NB4 (cell line): ENCODE measurements around the gene MEGF11.

Source experiments
- DNase-seq: peaks from one replicate; pipeline ENCODE4 v3.0.0; 2010; ENCODE audit warnings: low read depth
- H3K4me3 ChIP-seq: one replicate; pipeline ENCODE4 v1.5.1; 2011; ENCODE audit warnings: mild to moderate bottlenecking, low read depth, low read length, moderate library complexity
- CTCF ChIP-seq: IDR thresholded peaks from one replicate; pipeline ENCODE4 v1.5.1; 2012; ENCODE audit warnings: low read depth, low read length
- MYC ChIP-seq: IDR thresholded peaks from 2 replicates; pipeline ENCODE4 v1.6.1; 2011; ENCODE audit warnings: low read depth, low read length
- POLR2A ChIP-seq: IDR thresholded peaks from 2 replicates; pipeline ENCODE4 v1.6.1; 2011; ENCODE audit warnings: mild to moderate bottlenecking; ENCODE audit not compliant: insufficient read length; ENCODE audit errors: extremely low read depth
- TF ChIP-seq, protein P1 (sequence below): IDR thresholded peaks from 2 replicates; pipeline ENCODE4 v1.6.1; 2011; ENCODE audit warnings: low read depth, low read length

Gene MEGF11

DNA sequence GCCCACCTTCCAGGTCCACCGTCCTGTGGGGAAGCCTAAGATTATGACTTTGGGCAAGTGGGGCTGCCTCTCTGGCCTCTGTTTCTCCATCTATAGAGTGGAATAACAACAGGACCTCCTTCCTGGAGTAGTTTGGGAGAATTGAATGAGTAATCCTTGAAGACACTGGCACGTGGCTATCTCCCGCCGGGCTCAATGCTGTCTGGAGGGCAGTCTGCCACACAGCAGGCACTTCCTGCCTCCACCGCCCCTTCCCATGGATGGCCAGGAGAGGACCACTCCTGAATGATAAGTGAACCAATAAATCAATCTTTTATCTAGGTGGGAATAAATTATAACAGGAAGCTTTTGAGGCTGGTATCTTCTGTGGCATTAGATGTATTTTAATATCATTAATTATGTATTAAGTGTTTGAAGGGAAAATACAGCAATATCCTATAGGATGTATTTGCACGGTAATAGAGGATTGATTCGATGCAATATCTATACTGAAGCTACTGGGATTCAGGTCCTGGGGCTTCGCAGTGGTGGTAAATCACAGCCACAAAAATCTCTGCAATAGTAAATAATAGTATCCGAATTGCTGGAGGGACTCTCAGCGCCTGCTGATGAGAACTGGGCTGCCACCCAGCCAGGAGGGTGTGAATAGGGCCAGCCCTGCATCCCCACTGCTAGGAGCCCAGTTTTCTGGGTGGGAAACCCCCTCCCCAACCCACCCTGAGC, 15.9 kb downstream of the MEGF11 start:
- no peak for DNase-seq
- no peak for TF ChIP-seq CTCF
- no peak for TF ChIP-seq POLR2A
- no peak overlapping the region for H3K4me3 ChIP-seq

- no peak overlapping the region for H3K4me3 ChIP-seq
- DNase-seq: no peak
- TF ChIP-seq, protein P1, sequence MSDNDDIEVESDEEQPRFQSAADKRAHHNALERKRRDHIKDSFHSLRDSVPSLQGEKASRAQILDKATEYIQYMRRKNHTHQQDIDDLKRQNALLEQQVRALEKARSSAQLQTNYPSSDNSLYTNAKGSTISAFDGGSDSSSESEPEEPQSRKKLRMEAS: no peak
- TF ChIP-seq CTCF (no peak), POLR2A (no peak), MYC (no peak)
These were observed 16.7 kb downstream of the MEGF11 start for GRCh38 chr15:66236806-66237375.

- DNase-seq: no peak
- no peak overlapping the region for H3K4me3 ChIP-seq
- TF ChIP-seq MYC (no peak), CTCF (no peak)
These were observed 17.7 kb downstream of the MEGF11 start for GRCh38 chr15:66235866-66236265.

GRCh38 chr15:66234798-66235197, 18.8 kb downstream of the MEGF11 start:
- H3K4me3 ChIP-seq: no peak overlapping the region
- TF ChIP-seq POLR2A: no peak
- TF ChIP-seq, protein P1: no peak
- no peak for TF ChIP-seq MYC
- TF ChIP-seq CTCF: no peak
- DNase-seq: no peak

DNA sequence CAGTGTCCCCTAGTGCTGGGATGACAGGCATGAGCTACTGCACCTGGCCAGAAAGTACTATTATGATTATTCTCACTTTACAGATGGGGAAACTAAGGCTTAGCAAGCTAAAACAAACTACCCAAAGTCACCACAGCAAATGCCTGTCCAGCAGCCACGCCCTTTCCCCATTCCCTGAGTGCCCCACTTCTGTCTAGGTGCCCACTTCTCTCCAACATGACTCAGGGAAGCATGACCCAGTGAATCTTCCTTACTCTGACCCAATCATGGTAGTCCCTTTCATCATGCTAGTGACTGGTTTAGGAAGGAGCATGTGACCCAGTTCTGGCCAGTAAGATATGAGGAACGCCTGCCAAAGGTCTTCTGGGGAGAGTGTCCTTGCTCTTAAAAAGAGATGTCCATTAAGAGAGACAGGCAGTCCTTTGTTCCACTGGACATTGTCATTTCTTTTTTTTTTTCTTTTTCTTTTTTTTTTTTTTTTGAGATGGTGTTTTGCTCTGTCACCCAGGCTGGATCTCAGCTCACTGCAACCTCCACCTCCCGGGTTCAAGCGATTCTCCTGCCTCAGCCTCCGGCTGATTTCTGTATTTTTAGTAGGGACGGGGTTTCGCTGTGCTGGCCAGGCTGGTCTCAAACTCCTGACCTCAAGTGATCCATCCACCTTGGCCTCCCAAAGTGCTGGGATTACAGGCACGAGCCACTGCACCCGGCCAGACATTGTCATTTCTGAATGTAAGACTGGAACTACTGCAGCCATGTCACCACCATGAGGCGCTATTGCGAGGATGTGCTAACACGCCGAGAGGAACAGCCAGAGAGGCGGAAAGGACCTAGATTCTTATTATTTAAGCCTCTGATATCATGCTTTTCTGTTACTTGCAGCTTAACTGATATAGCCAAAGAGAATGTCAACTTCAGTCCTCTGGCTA, 19.8 kb downstream of the MEGF11 start:
- TF ChIP-seq MYC (no peak), POLR2A (no peak), CTCF (peak; percentile 41)
- TF ChIP-seq, protein P1: no peak
- DNase-seq: peak; percentile 31
- no peak overlapping the region for H3K4me3 ChIP-seq

DNA sequence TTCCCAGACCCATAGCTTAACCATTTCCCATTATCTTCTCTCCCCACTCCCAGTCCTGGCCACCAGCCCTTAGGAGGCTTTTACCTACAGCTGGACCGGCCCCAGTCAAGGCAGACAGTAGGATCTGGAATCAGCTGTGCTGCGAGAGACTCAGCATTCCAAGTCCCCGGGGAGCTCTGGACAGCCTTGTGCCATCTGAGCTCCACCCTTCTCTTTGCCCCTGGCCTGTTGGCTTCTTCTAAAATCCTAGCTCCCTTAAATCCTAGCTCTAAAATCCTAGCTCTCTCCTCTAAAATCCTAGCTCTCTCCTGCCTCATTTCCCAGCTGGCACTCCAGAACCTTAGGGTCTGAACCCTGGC, 21.3 kb downstream of the MEGF11 start:
- no peak for DNase-seq
- TF ChIP-seq CTCF (no peak), POLR2A (no peak), MYC (no peak)
- TF ChIP-seq, protein P1: no peak
- H3K4me3 ChIP-seq: no peak overlapping the region
